Transverse colon (tissue), 4 donors: ENCODE data around the gene SDS. TPM values are rescaled to one million over a fixed set of nuclear protein-coding genes. Genes with fewer than 3 reads are reported as not detected.

Source experiments
- DNase-seq: peaks from one replicate; pipeline ENCODE4 v3.0.0-alpha.2; 2019
- H3K27ac ChIP-seq, 4 donors: fragments of 200-600 bp; sonication (generic); 2 replicates each; pipeline ENCODE4 v1.5.1; 2016 to 2018; ENCODE audit warnings: inconsistent platforms in 4 of 4
- H3K27me3 ChIP-seq: fragments of 200-600 bp; sonication (generic); 2 replicates; pipeline ENCODE4 v1.5.1; 2017; ENCODE audit warnings: inconsistent platforms
- H3K36me3 ChIP-seq, 4 donors: fragments of 200-600 bp; sonication (generic); 2 replicates each; pipeline ENCODE4 v1.5.1; 2017 to 2019; ENCODE audit warnings: inconsistent platforms in 4 of 4
- H3K4me1 ChIP-seq, 4 donors: fragments of 200-600 bp; sonication (generic); 2 replicates each; pipeline ENCODE4 v1.5.1; 2017 to 2020; ENCODE audit warnings: inconsistent platforms in 4 of 4
- H3K4me3 ChIP-seq, 4 donors: fragments of 200-600 bp; sonication (generic); 1 replicate in 1 of 4; 2 replicates in 3 of 4; pipeline versions ENCODE4 v1.5.1 to v1.6.1; 2017 to 2019; ENCODE audit warnings: inconsistent platforms in 4 of 4
- H3K9me3 ChIP-seq, 2 donors: fragments of 200-600 bp; sonication (generic); 2 replicates each; pipeline ENCODE4 v1.5.1; 2017 to 2019; ENCODE audit warnings: inconsistent platforms in 2 of 2
- EP300 ChIP-seq: sonication (generic); formaldehyde crosslinking; IDR thresholded peaks from one replicate; pipeline ENCODE4 v1.6.1; 2017; ENCODE audit warnings: antibody characterized with exemption, low read depth
- POLR2A ChIP-seq: fragments of 450-650 bp; IDR thresholded peaks from one replicate; pipeline ENCODE4 v1.6.1; 2016; ENCODE audit warnings: antibody characterized with exemption, mild to moderate bottlenecking, moderate library complexity
- POLR2AphosphoS5 ChIP-seq, 3 donors: sonication (generic); formaldehyde crosslinking; IDR thresholded peaks; one replicate each; pipeline ENCODE4 v1.6.1; 2016; ENCODE audit warnings: antibody characterized with exemption in 3 of 3
- WGBS, 2 donors: methylation state at CpG; one replicate each; pipeline ENCODE4 v1.1.5; 2018; ENCODE audit warnings: low coverage in 1 of 2; 5-methylcytosine and 5-hydroxymethylcytosine counted together
- in situ Hi-C, 4 donors: fragments of 200-750 bp; cut with MboI; loops; one replicate each; pipeline versions ENCODE4 v1.15.0 to v1.15.1; 2017; ENCODE audit warnings: low sequenced_read_pairs in 3 of 4, low pct_ligation_motif_present in 1 of 4, low pct_unique_long_range_greater_than_20kb in 1 of 4
- intact Hi-C: fragments of 100-400 bp; cut with DNase I; formaldehyde crosslinking; loops from one replicate; pipeline ENCODE4 v1.15.1; 2023; ENCODE audit warnings: low total_unique reads
- total RNA-seq, 4 donors: library from RNA; depleted of rRNA; stranded (reverse); fragments of >200 nt; gene quantifications; one replicate each; pipeline ENCODE4 v1.1.0, GENCODE V29; 2016
- TF ChIP-seq, protein P1 (sequence below), 5 experiments: fragments of 200-600 bp in 3 of 5; fragments of 450-650 bp in 2 of 5; sonication (generic) in 3 of 5; IDR thresholded peaks; 1 replicate in 2 of 5; 2 replicates in 3 of 5; pipeline ENCODE4 v1.5.1; 2016 to 2017; ENCODE audit warnings: antibody characterized with exemption in 5 of 5, inconsistent platforms in 3 of 5, mild to moderate bottlenecking in 2 of 5, moderate library complexity in 1 of 5

SDS gene
- total RNA-seq, 4 donors from 2014 or later, result 1.2 to 7.1 (median 5.7) TPM; not detected in 1

DNA sequence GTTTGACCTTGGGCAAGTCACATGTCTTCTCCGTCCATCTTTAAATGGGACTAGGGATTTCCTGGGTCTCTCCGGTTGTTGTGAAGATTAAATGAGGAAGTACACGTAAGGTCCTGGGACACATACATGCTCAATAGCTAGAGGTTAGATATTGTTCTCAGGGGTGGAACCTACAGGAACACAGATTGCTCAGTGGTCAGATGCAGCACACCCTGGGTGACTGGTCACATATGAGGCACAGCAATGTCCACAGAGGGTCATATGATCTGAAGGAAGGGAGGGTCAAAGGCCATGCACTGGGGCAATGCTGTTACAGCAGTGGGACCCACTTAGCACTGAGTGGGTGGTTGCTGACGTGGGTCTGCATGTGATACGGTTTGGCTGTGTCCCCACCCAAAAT is 57.3 kb downstream of the SDS start:
- no peaks in the 10 kb centered on the region for H3K27me3 ChIP-seq
- no peaks in the 10 kb centered on the region for H3K36me3 ChIP-seq
- no peaks in the 10 kb centered on the region for H3K9me3 ChIP-seq
- WGBS, 2 donors, result 80 to 88% methylated on average over 5 of the region's 5 CpGs
- H3K27ac ChIP-seq, result no peak overlapping the region
- in situ Hi-C loops (loop anchor here in 1 of 4 donors (25.0 kb wide), 1 partner anchor 159 kb away; the partner anchor contains the start of genes DDX54 and RITA1), intact Hi-C loops (no loop called here)
- no peak for TF ChIP-seq POLR2AphosphoS5 (IDR thresholded peaks at IDR 0.05)
- no peak for TF ChIP-seq POLR2A
- no peak for TF ChIP-seq EP300
- TF ChIP-seq, protein P1, sequence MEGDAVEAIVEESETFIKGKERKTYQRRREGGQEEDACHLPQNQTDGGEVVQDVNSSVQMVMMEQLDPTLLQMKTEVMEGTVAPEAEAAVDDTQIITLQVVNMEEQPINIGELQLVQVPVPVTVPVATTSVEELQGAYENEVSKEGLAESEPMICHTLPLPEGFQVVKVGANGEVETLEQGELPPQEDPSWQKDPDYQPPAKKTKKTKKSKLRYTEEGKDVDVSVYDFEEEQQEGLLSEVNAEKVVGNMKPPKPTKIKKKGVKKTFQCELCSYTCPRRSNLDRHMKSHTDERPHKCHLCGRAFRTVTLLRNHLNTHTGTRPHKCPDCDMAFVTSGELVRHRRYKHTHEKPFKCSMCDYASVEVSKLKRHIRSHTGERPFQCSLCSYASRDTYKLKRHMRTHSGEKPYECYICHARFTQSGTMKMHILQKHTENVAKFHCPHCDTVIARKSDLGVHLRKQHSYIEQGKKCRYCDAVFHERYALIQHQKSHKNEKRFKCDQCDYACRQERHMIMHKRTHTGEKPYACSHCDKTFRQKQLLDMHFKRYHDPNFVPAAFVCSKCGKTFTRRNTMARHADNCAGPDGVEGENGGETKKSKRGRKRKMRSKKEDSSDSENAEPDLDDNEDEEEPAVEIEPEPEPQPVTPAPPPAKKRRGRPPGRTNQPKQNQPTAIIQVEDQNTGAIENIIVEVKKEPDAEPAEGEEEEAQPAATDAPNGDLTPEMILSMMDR (IDR thresholded peaks at IDR 0.05), result no peak
- H3K4me3 ChIP-seq, result no peak overlapping the region
- DNase-seq, result no peak
- no peaks in the 10 kb centered on the region for H3K4me1 ChIP-seq

DNA sequence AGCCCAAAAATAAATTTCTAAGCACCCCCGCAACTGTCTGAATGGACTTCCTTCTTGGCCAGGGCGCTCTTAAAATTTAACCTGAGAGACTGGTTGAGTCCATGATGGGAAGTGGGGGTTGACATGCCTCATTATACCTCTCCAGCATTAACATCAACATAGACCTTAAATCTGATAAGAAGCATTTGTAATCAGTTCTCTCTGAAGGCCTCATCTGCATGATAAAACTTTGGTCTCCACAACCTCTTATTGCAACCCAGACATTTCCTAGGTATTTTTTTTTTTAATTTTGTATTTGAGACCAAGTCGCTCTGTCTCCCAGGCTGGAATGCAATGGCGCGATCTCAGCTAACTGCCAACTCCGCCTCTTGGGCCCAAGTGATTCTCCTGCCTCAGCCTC is 58.4 kb downstream of the SDS start:
- TF ChIP-seq POLR2AphosphoS5 (IDR thresholded peaks at IDR 0.05) (no peak), EP300 (no peak), POLR2A (no peak)
- TF ChIP-seq, protein P1 (IDR thresholded peaks at IDR 0.05), result no peak
- intact Hi-C loops (no loop called here), in situ Hi-C loops (loop anchor here in 1 of 4 donors (25.0 kb wide), 1 partner anchor 158 kb away; the partner anchor contains the start of genes DDX54 and RITA1)
- DNase-seq, result no peak
- Histone ChIP-seq H3K36me3 (no peaks in the 10 kb centered on the region), H3K4me3 (no peak overlapping the region), H3K27ac (no peak overlapping the region), H3K27me3 (no peaks in the 10 kb centered on the region), H3K9me3 (no peaks in the 10 kb centered on the region), H3K4me1 (no peaks in the 10 kb centered on the region)
- WGBS, 2 donors, result 94 to 100% methylated on average over 3 to 6 of the region's 6 CpGs

Other genes with a start within 250 kb of the SDS start
- gene DDX54, start 218.4 kb downstream of the SDS start, total RNA-seq, result 10 to 100 TPM; 60.7 to 96.1 (median 72.8) TPM
- 10 to 100 TPM; 17.5 to 41.5 (median 23.8) TPM for gene RITA1, start 218.2 kb downstream of the SDS start, total RNA-seq
- gene TPCN1, start 182.4 kb downstream of the SDS start, total RNA-seq, result 1,000 to 10,000 TPM in 1 of 4 donors, 100 to 1,000 TPM in 1, 10 to 100 TPM in 2; 85.1 to 1,315 (median 121) TPM
- gene SLC8B1, start 68.8 kb downstream of the SDS start, total RNA-seq, result 100 to 1,000 TPM in 2 of 4 donors, 10 to 100 TPM in 2; 76.5 to 256 (median 95.5) TPM
- gene PLBD2, start 45.3 kb downstream of the SDS start, total RNA-seq, result 10 to 100 TPM; 12.3 to 27.5 (median 19.0) TPM
- 10 to 100 TPM in 3 of 4 donors, 1 to 10 TPM in 1; 7.4 to 16.8 (median 13.1) TPM for gene SDSL, start 18.5 kb upstream of the SDS start, total RNA-seq
- gene LHX5, start 68.0 kb upstream of the SDS start, total RNA-seq, result not detected